Activated T-cell treated with anti-CD3 and anti-CD28 coated beads, Interleukin-2, amount 50 U/mL, for 1 hour (primary cell): ENCODE data around the gene DIS3L2.
"Not testable (repeated sequence)": the region's sequence is repeated elsewhere in the genome, so short reads cannot be mapped to it uniquely, and the experiment has no call there.

Experiments
- DNase-seq: peaks from one replicate; pipeline ENCODE4 v3.0.0-alpha.2; 2020

The DIS3L2 gene

GRCh38 chr2:232310121-232310520 is 348.6 kb downstream of the DIS3L2 start:
- DNase-seq, result no peak

- no peak for DNase-seq
These were observed 349.2 kb downstream of the DIS3L2 start for GRCh38 chr2:232310696-232311095.

DNA sequence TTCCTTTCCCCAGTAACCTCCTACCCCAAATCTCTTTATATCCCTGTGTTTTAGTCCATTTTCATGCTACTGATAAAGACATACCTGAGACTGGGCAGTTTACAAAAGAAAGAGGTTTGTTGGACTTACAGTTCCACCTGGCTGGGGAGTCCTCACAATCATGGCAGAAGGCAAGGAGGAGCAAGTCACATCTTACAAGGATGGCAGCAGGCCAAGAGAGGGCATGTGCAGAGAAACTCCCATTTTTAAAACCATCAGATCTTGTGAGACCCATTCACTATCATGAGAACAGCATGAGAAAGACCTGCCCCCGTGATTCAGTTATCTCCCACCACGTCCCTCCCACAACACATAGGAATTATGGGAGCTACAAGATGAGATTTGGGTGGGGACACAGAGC is 352.1 kb downstream of the DIS3L2 start:
- not testable (repeated sequence) for DNase-seq

GRCh38 chr2:232315049-232315922 is 353.8 kb downstream of the DIS3L2 start:
- peak; percentile 63 for DNase-seq

- DNase-seq, result no peak
These were observed 354.4 kb downstream of the DIS3L2 start for GRCh38 chr2:232315923-232316299.

- DNase-seq, result no peak
These were observed 355.2 kb downstream of the DIS3L2 start for GRCh38 chr2:232316461-232317330.

DNA sequence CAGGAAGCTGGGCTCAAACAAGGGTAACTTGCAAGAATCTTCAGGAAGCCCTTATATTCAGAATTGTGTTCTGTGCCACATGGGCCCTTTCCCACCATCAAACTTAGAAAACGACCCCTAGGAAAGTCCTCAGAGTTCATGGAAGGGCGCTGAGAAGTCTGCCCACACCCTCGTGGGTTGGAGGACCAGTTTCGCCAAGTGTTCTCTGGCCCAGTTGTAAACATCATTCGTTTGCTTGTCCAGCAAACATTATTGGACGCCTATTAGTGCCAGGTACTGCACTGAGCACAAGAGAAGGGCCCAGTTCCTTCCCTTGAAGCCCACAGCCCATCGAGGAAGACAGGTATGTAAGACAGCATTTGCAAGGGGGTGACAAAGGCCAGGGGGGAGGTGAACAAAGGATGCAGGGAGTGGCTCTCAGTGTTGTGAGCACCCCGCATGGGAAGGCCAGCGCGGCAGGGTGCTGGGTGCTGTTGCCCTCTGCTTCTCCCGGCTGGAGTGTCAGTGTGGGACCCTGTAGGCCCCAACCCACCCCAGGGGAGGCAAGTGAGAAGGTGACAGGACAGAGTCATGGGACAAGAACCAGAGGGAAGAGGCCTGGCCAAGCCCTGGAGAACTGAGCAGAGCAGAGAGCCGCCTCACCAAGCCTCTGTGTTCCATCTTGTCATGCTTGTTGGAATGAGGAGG is 356.8 kb downstream of the DIS3L2 start:
- DNase-seq, result no peak

- DNase-seq, result no peak
These were observed 357.7 kb downstream of the DIS3L2 start for GRCh38 chr2:232319067-232319802.

DNA sequence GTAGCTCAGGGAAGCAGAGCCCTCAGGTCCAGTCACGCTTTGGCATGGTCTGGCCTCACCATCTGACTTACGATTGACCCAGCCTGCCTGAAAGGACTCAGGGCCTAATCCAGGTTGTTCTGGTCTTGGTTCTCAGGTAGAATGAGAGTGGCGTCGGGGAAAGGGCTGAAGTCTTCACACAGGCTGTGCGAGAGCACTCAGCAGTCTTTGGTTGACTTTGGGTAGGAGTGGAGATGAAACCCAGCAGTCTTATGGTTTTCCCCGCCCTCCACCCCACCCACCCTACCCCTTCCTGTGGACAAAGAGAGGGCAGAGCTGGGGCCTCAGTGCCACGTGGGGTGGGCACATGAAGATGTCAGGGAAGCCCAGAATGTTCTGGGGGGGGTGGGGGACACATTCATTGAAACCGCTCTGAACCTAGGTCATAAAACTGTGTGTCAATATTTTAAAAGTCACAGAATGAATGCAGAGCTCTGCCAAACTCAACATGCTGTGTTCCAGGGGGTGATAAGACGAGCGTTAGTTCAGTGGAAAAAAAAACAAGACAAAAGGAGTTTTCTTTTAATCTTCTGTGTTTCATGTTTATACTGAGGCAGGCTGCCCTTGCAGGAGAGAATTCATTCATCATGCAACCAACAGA is 358.4 kb downstream of the DIS3L2 start:
- no peak for DNase-seq

DNA sequence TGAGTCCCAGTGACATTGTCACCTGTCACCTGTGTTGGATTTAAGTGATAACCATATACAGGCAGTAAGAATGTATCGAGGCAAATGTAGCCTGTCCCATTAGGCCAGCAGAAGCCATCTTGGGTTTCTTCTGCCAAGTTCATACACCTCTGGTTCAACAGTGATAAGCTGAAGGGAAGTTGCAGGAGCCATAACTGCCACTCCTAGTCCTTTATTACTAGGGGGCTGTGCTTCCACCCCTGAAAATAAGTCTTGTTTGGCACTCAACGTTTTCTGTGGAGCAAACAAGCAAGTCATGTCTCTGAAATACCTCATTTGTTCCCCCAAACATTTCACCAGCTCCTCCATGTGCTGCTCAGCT is 358.9 kb downstream of the DIS3L2 start:
- no peak for DNase-seq

GRCh38 chr2:232321156-232321816 is 359.8 kb downstream of the DIS3L2 start:
- DNase-seq, result peak; percentile 50

DNA sequence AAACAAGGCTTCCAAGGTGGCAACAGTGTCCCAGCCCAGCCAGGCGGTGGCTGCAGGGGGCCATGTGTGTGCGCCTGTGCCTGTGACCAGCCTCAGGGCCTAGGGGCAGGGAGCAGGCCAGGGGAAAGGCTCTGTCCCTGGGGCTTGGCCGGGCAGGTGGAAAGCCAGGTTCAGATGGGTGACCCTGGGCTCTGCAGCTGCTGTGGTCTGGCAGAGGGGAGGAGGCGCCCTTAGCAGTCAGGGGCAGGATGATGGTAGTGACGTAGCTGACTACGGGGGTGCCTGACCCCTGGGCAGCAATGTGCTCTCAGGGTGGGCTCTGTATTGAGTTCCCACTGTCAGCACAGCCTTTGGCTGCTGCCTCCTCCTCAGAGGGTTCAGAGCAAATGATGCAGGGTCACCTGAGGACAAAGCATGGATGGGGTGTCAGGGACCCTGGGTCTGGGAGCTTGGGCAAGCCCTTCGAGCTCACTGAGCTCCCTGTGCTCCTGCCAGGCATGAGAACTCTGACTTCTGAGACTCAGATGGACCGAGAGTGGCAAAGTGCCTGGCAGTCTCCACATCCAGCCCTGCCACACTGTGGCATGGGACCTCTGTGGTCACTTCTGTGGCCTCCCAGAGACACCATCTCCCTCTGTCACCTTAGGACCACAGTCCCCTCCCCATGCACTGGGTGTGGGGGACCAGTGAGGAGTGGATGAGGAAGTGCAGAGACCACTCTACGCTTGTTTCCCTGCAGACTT is 360.5 kb downstream of the DIS3L2 start:
- DNase-seq, result no peak

DNA sequence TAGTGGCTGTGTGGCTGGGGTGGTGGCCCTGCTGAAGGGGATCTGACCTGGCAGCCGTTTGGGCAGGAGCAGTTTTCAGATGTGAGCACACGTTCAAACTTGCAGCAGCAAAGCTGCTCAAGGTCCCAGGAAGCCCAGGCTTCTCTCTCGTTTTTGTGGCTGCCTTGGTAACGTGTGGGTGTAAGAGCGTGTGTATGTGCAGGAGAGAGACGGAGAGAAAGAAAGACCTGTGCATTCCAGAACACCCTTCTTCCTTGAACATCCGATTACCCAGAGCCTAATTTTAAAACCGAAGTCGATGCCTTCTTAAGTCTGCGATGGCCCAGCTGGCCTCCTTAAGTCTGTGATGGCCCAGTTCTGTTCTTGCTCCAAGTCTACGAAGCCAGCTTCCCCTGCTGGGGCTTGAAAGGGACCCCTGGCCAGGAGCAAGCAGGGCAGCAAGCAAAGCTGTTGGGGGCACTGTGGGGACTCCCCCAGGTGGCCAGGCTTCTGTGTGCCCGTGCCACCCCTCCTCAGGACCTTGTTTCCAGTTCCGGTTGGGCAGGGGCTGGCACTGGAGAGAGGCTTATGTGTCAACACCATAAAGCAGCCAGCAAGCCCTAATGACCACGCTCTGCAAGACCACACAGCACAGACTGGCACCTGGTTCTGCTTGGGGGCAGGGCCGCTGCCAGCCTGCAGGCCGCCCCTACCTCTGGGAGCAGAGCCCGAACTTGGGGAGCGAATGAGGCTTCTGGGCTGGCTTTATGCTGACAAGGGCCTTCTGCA is 361.2 kb downstream of the DIS3L2 start:
- no peak for DNase-seq

- no peak for DNase-seq
These were observed 361.8 kb downstream of the DIS3L2 start for GRCh38 chr2:232323328-232323650.

DNA sequence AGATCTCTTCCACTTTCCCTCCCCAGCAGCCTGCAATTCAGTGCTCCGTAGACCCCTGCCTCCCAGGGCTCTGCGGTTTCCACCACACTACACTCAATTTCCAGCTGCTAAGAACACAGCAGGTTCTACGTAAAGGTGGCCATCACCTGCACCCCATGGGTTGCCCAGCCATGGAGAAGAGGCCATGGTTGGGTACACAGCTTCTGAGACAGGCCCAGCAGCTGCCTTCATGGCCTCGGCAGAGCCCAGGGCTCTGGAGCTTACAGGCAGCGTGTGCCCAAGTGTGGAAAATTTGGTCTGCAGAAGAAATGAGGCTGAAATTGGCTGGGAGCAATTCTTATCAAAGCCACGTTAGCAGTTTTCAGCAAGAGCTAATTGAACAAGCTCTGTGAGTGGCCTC is 362.5 kb downstream of the DIS3L2 start:
- DNase-seq, result not testable (repeated sequence)

DNA sequence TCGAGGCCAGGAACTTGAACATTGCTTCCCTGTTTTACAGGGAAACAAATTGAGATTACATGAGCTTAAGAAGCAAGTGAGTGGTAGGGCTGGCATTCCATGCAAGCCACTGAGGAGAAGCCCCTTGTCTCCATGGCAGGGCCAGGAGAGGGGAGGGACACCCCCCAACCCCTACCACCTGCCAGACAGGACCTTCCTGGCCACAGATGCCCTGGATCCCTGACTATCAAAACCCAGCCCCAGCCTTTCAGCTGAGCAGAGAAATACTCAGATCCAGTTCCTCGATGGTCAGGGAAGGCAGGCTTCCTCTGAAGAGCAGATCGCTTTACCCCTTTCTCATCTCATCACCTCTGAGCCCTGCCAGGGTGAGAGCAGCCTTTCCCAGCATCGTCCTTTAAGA is 363.3 kb downstream of the DIS3L2 start:
- no peak for DNase-seq

- peak; percentile 66 for DNase-seq
These were observed 364.1 kb downstream of the DIS3L2 start for GRCh38 chr2:232325324-232326273.

DNA sequence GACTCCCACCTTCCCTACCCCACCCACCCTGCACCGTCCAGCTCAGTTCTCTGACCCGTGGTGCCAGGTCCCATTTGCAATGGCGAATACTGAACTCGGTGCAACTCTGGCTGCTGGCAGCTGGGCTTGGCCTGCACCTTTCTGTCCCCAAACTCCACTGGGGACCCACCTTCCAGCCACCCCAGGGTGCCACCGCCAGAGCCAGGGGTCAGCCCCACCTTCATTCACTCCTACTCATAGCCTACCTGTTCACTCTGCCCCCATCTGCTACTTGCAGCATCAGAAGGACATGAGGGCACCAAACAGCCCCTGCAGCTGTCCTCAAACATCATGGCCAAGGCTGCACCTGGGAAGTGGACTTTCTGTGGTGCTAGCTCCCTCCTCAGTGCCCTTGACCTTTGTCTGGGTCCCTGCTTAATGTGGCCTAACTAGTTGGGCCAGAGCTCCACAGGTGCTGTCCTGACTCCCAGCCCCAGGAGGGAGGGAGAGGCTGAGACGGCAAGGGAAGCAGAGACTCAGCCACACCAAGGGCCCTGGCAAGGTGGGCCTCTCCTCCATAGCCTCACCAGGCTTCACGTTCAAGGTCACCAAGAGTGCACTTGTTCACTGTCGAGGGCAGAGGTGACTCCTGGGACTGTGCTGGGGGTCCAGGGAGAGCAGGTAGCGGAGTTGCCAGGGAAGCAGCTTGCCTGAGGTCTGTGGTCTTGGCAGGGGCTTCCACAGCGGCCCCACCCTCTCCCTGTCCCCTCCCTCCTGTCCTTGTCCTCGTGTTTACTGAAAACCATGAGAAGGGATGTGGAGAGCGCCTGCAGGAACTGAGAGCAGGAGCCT is 365.0 kb downstream of the DIS3L2 start:
- not testable (repeated sequence) for DNase-seq
